GM12891 (cell line): Measurements from ENCODE around the gene PAX8.
A peak's percentile ranks its signal among the peaks of the same experiment; 100 is the strongest.

ENCODE experiments used
- DNase-seq: peaks from one replicate; pipeline ENCODE4 v3.0.0; 2011; ENCODE audit warnings: low spot score; ENCODE audit not compliant: insufficient read length
- FAIRE-seq: peaks from 2 replicates; lab custom pipeline; 2011; peaks lifted over from hg19 to GRCh38; lab: Jason Lieb, UNC
- PAX5 ChIP-seq: IDR thresholded peaks from 2 replicates; pipeline ENCODE4 v1.6.1; 2011; ENCODE audit warnings: low read length, moderate library complexity, mild to moderate bottlenecking; ENCODE audit not compliant: insufficient read depth, severe bottlenecking
- POLR2A ChIP-seq: IDR thresholded peaks from 2 replicates; pipeline ENCODE4 v1.6.1; 2011; ENCODE audit warnings: low read depth, low read length, control low read depth
- POLR2AphosphoS5 ChIP-seq: IDR thresholded peaks from 2 replicates; pipeline ENCODE4 v1.6.1; 2011; ENCODE audit warnings: low read depth, low read length, control low read depth
- POU2F2 ChIP-seq: IDR thresholded peaks from 2 replicates; pipeline ENCODE4 v1.6.1; 2011; ENCODE audit warnings: low read depth, mild to moderate bottlenecking, control low read depth, low read length, moderate library complexity
- SPI1 ChIP-seq: IDR thresholded peaks from 2 replicates; pipeline ENCODE4 v1.6.1; 2011; ENCODE audit warnings: low read depth, low read length, control low read depth
- TAF1 ChIP-seq: IDR thresholded peaks from 2 replicates; pipeline ENCODE4 v1.6.1; 2011; ENCODE audit warnings: low read depth, low read length, control low read depth

Gene PAX8

GRCh38 chr2:113181258-113182051 lies 97.3 kb downstream of the PAX8 start:
- DNase-seq = no peak
- FAIRE-seq = no peak
- no peak for TF ChIP-seq PAX5
- 0 out of 2 replicates have a peak, but pooled peaks have one; percentile 38 for TF ChIP-seq POLR2A
- peak; percentile 58 for TF ChIP-seq POLR2AphosphoS5
- no peak for TF ChIP-seq POU2F2
- TF ChIP-seq SPI1 = no peak
- no peak for TF ChIP-seq TAF1

DNA sequence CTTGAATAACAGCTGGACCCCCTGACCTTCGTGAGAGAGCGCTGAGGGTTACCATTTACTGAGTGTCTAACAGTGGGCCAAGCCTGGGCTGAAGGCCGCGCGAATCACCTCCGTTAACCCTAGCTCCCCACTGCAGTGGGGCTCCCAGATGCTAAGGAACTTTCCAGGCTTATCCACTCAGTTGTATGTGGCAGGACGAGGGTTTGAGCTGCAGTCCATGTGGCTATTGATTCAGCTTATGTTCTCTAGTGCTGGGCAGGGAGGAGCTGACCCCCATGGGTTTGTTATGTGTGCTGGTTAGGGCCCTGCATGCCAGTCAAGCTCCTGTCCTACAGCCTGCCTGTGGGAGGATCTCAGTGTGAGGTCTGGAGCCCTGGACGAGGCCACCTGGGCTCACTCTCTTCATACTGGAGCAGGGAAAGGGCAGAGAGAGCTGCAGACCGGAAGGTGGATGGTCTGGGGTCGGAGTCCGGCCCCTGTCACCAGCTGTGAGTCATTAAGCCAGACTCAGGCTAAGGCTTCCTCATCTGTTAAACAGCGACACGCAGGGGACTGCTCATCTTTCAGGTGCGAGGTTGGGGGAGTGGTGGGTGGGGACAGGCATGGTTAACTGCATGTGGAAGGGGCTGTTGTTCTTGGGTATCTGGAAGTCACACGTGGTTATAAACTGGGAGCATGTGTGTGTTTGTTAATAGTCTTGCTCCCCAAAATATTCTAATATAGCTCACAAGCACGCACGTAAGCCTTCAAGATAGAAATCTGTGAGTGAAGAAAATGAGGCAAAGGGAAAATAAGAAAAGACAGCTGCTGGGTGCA lies 98.4 kb downstream of the PAX8 start:
- no peak for DNase-seq
- FAIRE-seq = no peak
- TF ChIP-seq POU2F2 (no peak), POLR2A (no peak), TAF1 (no peak), PAX5 (no peak), SPI1 (no peak), POLR2AphosphoS5 (no peak)

GRCh38 chr2:113179446-113180045 lies 99.2 kb downstream of the PAX8 start:
- DNase-seq = no peak
- TF ChIP-seq POU2F2 (no peak), PAX5 (no peak), POLR2AphosphoS5 (no peak), TAF1 (no peak), SPI1 (no peak), POLR2A (no peak)
- no peak for FAIRE-seq

- no peak for TF ChIP-seq PAX5
- TF ChIP-seq TAF1 = no peak
- TF ChIP-seq POLR2AphosphoS5 = no peak
- TF ChIP-seq POU2F2 = no peak
- no peak for TF ChIP-seq POLR2A
- no peak for TF ChIP-seq SPI1
- FAIRE-seq = no peak
- DNase-seq = no peak
Measured at GRCh38 chr2:113178891-113179290, 99.8 kb downstream of the PAX8 start.

GRCh38 chr2:113178069-113178746 lies 100.5 kb downstream of the PAX8 start:
- DNase-seq = no peak
- TF ChIP-seq SPI1 (no peak), POU2F2 (no peak), TAF1 (no peak), PAX5 (no peak), POLR2A (no peak), POLR2AphosphoS5 (no peak)

DNA sequence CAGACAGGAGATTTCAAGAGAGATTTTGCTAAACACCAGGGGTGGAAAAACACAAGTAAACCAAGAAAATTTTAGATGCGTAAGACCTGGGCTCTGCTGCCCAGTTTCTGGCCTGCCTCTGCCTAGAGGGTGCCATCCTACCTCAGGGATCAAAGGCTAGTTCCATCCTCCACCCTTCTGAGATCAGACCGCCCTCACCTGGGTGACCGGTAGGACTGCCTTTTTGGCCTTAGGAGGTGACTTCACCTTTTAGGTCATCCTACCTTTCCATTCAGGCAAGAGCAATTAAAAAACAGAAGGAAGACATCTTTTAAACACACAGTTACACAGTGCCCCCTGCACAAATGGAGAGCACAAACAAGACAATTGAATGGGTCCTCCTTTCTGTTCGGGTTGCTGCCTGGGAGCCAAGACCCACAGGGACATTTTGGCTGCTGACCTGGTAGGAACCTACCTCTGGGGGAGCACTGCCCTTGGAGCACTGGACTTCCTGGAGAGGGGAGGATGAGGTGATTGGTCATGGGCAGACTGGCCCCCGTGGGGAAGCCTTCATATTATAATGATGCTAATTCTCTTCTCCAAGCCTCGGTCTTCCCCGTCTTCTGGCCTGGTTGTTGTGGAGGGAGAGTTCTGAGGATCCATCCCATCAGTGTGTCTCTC lies 101.9 kb downstream of the PAX8 start:
- TF ChIP-seq PAX5 (no peak), POLR2A (0 out of 2 replicates have a peak, but pooled peaks have one; percentile 14)
- FAIRE-seq = no peak
- no peak for DNase-seq

More at GRCh38 chr2:113178069-113178746, 100.5 kb downstream of the PAX8 start:
- FAIRE-seq = peak; percentile 13

- peak; percentile 72 for FAIRE-seq
- DNase-seq = no peak
- TF ChIP-seq TAF1 (no peak), SPI1 (no peak), POLR2AphosphoS5 (no peak; the same call in 1 of the 2 replicates), POLR2A (no peak), PAX5 (no peak), POU2F2 (no peak)
Measured at GRCh38 chr2:113175736-113176695, 102.7 kb downstream of the PAX8 start.

DNA sequence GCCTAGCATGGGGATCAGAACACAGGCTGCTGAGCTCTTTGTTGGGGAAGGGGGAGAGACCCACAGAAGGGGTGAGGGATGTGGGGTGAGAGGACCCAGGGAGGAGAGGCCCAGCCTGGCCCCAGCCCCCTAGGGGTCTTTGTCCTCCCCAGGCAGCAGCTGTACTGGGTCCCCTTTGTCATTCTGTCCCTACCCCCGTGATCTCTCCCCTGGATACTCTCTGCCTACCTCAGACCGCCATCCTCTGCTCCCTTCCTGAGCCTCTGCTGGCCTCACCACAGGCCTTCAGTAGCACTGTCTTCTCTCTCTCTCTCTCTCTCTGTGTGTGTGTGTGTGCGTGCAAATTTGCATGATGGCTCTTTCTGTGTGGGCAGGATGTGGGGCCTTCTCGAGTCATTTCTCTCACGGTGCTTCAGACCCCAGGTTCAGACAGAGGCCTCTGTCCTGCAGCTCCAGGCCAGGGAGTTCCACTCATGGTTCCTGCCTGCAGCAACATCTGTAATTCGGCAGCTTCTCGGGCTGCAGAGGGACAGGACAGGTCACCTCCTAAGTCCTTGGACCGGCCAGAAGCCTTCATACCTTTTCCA lies 103.6 kb downstream of the PAX8 start:
- peak; percentile 81 for FAIRE-seq
- peak; percentile 20; the same call in 1 of the 2 replicates for TF ChIP-seq SPI1
- peak; percentile 96 for TF ChIP-seq POLR2AphosphoS5
- TF ChIP-seq POLR2A = peak; percentile 98
- TF ChIP-seq PAX5 = no peak
- TF ChIP-seq POU2F2 = peak; percentile 100
- TF ChIP-seq TAF1 = peak; percentile 96
- DNase-seq = peak; percentile 75
